HEK293 (cell line): ENCODE measurements around the gene CSTPP1.

ENCODE experiments used
- MZF1 ChIP-seq: fragments of 450-650 bp; formaldehyde crosslinking; IDR thresholded peaks from 2 replicates; pipeline ENCODE4 v1.5.1; 2017; ENCODE audit warnings: missing biosample characterization, missing genetic modification characterization, borderline replicate concordance
- SETDB1 ChIP-seq: IDR thresholded peaks from one replicate; pipeline ENCODE4 v1.6.1; 2017; ENCODE audit warnings: mild to moderate bottlenecking, low read length, moderate library complexity, mixed read lengths; ENCODE audit not compliant: insufficient read length
- ZBTB44 ChIP-seq: fragments of 450-650 bp; IDR thresholded peaks from 2 replicates; pipeline ENCODE4 v1.5.1; 2018; ENCODE audit warnings: missing biosample characterization, mild to moderate bottlenecking, missing genetic modification characterization
- ZBTB8A ChIP-seq: fragments of 450-650 bp; formaldehyde crosslinking; IDR thresholded peaks from 2 replicates; pipeline ENCODE4 v1.5.1; 2016; ENCODE audit warnings: missing biosample characterization, missing genetic modification characterization
- ZNF121 ChIP-seq: fragments of 450-650 bp; formaldehyde crosslinking; IDR thresholded peaks from 2 replicates; pipeline ENCODE4 v1.5.1; 2016; ENCODE audit warnings: missing biosample characterization, missing genetic modification characterization
- ZNF274 ChIP-seq, 2 experiments: fragments of 200-500 bp in 1 of 2; fragments of 450-650 bp in 1 of 2; sonication (Bioruptor generic) in 1 of 2; formaldehyde crosslinking in 1 of 2; IDR thresholded peaks; 2 replicates each; pipeline versions ENCODE4 v1.5.1 to v1.6.1; 2014 to 2016; ENCODE audit warnings: borderline replicate concordance in 1 of 2, inconsistent platforms in 1 of 2, low read length in 1 of 2, missing biosample characterization in 1 of 2, missing genetic modification characterization in 1 of 2
- ZNF324 ChIP-seq: fragments of 450-650 bp; formaldehyde crosslinking; IDR thresholded peaks from 2 replicates; pipeline ENCODE4 v1.5.1; 2016; ENCODE audit warnings: missing biosample characterization, missing genetic modification characterization
- ZNF571 ChIP-seq: fragments of 450-650 bp; formaldehyde crosslinking; IDR thresholded peaks from 2 replicates; pipeline ENCODE4 v1.5.0; 2017; ENCODE audit warnings: missing biosample characterization, missing genetic modification characterization
- ZNF692 ChIP-seq: fragments of 450-650 bp; formaldehyde crosslinking; IDR thresholded peaks from 2 replicates; pipeline ENCODE4 v1.5.1; 2016; ENCODE audit warnings: missing biosample characterization, missing genetic modification characterization
- ZNF768 ChIP-seq: fragments of 450-650 bp; formaldehyde crosslinking; IDR thresholded peaks from 2 replicates; pipeline ENCODE4 v1.5.1; 2018; ENCODE audit warnings: missing biosample characterization, mild to moderate bottlenecking, missing genetic modification characterization
- ZNF776 ChIP-seq: fragments of 450-650 bp; formaldehyde crosslinking; IDR thresholded peaks from 2 replicates; pipeline ENCODE4 v1.5.0; 2017; ENCODE audit warnings: missing biosample characterization, missing genetic modification characterization, borderline replicate concordance
- TF ChIP-seq, protein P1 (sequence below): fragments of 450-650 bp; formaldehyde crosslinking; IDR thresholded peaks from 2 replicates; pipeline ENCODE4 v1.5.1; 2017; ENCODE audit warnings: missing biosample characterization, mild to moderate bottlenecking, missing genetic modification characterization, moderate library complexity
- TF ChIP-seq, protein P2 (sequence below): fragments of 450-650 bp; formaldehyde crosslinking; IDR thresholded peaks from 2 replicates; pipeline ENCODE4 v1.5.1; 2016; ENCODE audit warnings: missing biosample characterization, missing genetic modification characterization
- TF ChIP-seq, protein P3 (sequence below): fragments of 450-650 bp; formaldehyde crosslinking; IDR thresholded peaks from 2 replicates; pipeline ENCODE4 v1.5.1; 2016; ENCODE audit warnings: missing biosample characterization, missing genetic modification characterization

- no peak for TF ChIP-seq ZBTB44 (tag by site-specific recombination)
- no peak for TF ChIP-seq SETDB1
- no peak for TF ChIP-seq ZNF776
- no peak for TF ChIP-seq ZNF768 (tag by site-specific recombination)
- TF ChIP-seq, protein P1, sequence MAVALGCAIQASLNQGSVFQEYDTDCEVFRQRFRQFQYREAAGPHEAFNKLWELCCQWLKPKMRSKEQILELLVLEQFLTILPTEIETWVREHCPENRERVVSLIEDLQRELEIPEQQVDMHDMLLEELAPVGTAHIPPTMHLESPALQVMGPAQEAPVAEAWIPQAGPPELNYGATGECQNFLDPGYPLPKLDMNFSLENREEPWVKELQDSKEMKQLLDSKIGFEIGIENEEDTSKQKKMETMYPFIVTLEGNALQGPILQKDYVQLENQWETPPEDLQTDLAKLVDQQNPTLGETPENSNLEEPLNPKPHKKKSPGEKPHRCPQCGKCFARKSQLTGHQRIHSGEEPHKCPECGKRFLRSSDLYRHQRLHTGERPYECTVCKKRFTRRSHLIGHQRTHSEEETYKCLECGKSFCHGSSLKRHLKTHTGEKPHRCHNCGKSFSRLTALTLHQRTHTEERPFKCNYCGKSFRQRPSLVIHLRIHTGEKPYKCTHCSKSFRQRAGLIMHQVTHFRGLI (tag by site-specific recombination), result no peak
- TF ChIP-seq MZF1 (tag by site-specific recombination), result no peak
- TF ChIP-seq ZNF692 (tag by site-specific recombination), result no peak
- no peak for TF ChIP-seq ZNF121 (tag by site-specific recombination)
- no peak for TF ChIP-seq ZBTB8A (tag by site-specific recombination)
- TF ChIP-seq, protein P2, sequence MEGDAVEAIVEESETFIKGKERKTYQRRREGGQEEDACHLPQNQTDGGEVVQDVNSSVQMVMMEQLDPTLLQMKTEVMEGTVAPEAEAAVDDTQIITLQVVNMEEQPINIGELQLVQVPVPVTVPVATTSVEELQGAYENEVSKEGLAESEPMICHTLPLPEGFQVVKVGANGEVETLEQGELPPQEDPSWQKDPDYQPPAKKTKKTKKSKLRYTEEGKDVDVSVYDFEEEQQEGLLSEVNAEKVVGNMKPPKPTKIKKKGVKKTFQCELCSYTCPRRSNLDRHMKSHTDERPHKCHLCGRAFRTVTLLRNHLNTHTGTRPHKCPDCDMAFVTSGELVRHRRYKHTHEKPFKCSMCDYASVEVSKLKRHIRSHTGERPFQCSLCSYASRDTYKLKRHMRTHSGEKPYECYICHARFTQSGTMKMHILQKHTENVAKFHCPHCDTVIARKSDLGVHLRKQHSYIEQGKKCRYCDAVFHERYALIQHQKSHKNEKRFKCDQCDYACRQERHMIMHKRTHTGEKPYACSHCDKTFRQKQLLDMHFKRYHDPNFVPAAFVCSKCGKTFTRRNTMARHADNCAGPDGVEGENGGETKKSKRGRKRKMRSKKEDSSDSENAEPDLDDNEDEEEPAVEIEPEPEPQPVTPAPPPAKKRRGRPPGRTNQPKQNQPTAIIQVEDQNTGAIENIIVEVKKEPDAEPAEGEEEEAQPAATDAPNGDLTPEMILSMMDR, result peak; percentile 71
- no peak for TF ChIP-seq ZNF324 (tag by site-specific recombination)
- TF ChIP-seq ZNF571 (tag by site-specific recombination), result no peak
- TF ChIP-seq, protein P3, sequence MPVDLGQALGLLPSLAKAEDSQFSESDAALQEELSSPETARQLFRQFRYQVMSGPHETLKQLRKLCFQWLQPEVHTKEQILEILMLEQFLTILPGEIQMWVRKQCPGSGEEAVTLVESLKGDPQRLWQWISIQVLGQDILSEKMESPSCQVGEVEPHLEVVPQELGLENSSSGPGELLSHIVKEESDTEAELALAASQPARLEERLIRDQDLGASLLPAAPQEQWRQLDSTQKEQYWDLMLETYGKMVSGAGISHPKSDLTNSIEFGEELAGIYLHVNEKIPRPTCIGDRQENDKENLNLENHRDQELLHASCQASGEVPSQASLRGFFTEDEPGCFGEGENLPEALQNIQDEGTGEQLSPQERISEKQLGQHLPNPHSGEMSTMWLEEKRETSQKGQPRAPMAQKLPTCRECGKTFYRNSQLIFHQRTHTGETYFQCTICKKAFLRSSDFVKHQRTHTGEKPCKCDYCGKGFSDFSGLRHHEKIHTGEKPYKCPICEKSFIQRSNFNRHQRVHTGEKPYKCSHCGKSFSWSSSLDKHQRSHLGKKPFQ (tag by site-specific recombination), result no peak
- TF ChIP-seq ZNF274 (IDR thresholded peaks at IDR 0.05; ENCODE audit: low read length), result no peak
- TF ChIP-seq ZNF274 (tag by site-specific recombination; IDR thresholded peaks at IDR 0.05; ENCODE audit: borderline replicate concordance), result no peak
These were observed 216.7 kb downstream of the CSTPP1 start for GRCh38 chr11:47152953-47153950.
